Stimulated activated CD8-positive, alpha-beta memory T cell treated with anti-CD3 and anti-CD28 coated beads, Interleukin-15, amount 100 ng/mL, for 24 hours (primary cell): ENCODE results near the gene CLECL1.
"Not testable (repeated sequence)": the region's sequence is repeated elsewhere in the genome, so short reads cannot be mapped to it uniquely, and the experiment has no call there.

ENCODE experiments used
- DNase-seq: peaks from one replicate; pipeline ENCODE4 v3.0.0-alpha.2; 2020; ENCODE audit warnings: low read depth

The CLECL1 gene

DNA sequence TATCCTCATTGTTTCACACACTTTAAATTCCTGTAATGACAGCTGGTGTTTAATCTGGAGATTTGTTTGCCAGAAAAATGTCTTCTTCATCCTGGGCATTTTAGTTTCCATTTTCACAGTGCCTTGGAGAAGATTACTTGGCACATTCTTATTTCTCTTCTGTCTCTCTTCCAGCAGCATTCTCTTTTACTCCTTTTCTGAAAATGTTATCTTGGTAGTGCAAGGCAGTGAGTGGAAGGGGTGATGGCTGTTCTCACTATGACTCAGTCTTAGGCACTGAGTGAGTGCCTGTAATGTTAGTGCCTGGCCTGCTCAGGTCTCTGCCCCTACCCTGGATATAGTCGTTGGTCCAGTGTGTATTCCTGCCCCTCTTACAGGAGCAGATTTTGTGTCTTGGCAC is 13.1 kb downstream of the CLECL1 start:
- DNase-seq, result no peak

DNA sequence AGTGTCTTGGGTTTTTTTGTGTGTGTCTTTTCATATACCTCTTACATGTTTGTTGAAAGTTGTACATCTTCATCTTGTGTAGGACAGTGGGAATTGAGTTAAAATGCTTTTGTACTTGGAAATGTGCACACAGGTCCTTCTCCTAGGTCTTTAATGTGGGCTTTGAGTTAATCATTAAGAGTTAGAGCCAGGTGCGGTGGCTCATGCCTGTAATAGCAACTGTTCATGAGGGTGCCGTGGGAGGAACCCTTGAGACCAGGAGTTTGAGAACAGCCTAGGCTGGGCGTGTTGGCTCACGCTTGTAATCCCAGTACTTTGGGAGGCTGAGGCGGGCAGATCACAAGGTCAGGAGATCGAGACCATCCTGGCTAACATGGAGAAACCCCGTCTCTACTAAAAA is 13.9 kb downstream of the CLECL1 start:
- no peak for DNase-seq

DNA sequence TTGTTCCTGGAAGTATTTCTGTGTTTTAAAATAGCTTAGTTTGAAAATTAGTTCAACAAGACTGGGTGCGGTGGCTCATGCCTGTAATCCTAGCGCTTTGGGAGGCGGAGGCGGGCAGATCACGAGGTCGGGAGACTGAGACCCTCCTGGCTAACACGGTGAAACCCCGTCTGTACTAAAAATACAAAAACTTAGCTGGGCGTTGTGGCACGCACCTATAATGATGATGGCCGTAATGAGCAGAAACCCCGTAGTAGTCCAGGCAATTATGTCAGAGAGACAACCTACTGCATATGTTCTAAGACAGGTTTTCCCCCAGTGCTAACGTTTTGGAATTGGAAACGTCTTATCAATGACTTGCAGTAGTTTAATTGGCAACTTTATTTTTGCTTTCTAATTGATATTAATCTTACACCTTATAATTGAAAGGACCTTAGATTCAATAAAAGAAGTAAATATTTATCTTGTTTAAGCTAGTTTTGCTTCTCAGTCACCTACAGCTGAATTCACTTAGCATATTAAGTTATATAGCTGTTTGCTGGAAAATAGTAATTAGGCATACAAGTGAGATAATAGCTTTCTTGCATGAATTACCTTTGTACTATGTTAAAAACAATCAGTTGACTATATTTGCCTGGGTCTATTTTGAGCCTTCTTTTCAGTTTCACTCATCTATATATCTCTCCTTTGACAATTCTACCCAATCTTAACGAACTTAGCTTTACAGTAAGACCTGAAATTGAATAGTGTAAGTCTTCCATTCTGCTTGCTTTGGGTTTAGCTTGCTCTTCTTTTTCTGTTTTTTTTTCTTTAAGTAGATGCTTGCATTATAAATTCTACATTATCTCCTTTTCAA is 15.6 kb downstream of the CLECL1 start:
- DNase-seq, result no peak

DNA sequence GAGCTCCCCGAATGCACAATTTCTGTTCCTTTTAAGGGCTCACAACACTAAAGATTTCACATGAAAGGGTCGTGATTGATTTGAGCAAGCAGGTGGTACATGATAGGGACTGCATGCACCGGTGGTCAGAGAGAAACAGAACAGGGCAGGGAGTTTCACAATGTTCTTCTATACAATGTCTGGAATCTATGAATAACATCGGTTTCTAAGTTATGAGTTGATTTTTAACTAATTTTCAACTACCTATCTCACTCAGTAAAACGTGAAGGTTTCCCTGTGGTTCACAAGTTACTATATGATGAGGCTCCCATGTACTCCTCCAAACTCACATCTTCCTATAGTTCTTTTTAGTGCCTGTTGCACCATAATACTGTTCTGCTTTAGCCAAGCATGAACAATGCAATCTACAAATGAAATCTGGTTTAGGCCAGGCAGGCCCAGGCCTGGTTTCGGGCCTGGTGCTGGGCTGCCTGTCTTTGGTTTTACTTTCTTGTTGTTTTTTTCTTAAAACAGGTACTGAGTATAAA is 19.8 kb downstream of the CLECL1 start:
- DNase-seq, result not testable (repeated sequence)

DNA sequence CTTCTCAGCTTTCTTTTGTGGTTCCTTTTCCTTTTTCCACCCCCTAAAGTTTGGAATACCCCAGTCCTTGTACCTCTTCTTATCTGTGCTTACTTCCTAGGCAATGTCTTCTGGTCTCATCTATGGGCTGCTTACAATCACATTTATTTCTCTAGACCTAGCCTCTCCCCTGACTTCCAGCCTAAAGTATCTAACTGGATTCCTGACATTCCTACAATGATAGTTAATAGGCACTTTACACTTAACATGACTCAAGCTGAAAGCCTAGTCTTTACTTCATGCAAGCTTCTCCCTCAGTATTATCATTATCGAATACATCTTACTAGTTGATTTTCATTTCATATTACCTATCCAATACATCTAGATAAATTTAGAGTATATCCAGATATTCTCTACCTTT is 21.2 kb downstream of the CLECL1 start:
- DNase-seq, result no peak

DNA sequence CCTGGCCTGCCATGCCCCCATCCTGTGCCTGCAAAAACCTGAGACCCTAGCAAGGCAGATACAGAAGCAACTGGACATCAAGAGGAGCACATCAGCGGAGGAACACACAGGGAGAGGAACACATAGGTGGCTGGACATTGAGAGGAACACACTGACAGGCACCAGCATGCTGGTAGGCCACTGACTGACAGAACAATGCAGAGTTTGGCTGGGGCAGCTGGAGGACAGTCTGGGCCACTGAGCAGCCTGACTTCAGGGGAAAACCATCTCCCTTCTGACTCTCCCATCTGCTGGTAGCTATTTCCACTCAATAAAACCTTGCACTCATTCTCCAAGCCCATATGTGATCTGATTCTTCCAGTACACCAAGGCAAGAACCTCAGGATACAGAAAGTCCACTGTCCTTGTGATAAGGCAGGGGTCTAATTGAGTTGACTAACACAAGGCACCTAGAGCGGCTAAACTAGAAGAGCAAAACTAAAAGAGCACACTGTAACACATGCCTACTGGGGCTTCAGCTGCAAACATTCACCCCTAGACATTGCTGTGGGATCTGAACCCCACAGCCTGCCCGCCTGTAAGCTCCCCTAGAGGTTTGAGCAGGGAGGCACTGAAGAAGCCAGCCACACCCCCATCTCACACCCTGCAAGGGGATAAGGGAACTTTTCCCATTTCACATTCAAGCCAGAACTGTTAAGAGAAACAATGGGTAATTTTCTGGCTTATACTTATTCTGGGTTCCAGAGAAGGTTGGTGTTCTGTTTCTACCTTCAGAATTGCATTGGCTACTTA is 22.1 kb downstream of the CLECL1 start:
- no peak for DNase-seq

DNA sequence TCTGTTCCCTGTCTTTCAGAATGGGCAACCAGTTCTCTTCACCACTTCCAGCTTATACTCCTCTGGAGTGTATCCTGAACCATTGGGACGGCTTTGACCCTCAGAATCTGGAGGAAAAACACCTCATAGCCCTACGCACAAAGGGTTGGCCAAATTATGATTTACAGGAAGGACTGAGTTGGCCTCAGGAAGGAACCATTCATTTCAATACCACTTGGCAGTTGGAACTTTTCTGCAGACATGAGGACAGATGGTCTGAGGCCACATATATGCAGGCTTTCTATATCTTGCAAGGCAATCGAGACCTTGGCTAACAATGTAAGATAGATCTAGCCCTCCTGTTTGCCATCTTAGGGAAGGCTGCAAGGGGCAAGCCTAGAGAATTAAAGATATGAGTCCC is 24.0 kb downstream of the CLECL1 start:
- no peak for DNase-seq

DNA sequence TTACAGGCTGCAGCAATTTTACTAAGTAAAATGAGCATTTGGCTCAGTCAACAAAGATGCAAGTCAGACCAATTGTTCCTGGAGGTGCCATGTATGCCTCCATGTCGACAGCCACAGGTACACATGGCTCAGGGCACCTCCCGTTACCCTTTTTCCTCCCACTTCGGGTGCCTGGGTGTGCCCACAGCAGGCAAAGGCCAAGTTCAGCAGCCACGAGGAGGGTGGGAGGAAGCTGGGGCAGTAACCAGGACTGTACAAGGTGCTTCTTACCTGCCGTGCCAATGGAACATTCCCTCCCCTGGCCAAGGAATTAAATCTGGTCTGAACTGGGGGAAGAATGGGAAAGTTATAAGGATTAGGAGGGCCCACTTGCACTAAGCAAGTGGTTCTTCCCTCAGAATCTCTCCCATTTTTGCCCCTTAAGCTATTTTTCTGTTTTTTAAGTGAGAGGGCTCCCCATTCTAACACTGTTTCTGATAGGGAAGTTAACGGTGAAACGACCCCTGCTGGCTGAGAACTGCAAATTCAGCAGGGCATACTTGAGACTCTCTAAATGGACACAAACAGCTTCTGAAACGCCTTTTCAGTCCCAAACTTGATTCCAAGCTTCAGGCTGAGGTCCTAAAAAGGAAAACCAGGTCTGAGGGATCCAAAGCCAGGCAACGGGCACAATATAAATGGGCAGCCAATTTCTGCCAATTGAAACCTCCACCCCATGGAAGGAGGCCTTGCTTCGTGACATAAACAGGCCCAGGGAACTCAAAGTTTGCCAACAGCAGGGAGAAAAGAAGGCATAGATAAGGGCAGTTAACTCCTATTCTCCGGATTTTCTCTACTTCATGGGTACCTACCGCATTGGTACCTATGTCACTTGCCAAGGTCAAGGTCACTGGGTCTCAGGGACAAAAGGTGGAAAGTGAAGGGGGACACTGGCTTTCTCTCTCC is 24.8 kb downstream of the CLECL1 start:
- no peak for DNase-seq

DNA sequence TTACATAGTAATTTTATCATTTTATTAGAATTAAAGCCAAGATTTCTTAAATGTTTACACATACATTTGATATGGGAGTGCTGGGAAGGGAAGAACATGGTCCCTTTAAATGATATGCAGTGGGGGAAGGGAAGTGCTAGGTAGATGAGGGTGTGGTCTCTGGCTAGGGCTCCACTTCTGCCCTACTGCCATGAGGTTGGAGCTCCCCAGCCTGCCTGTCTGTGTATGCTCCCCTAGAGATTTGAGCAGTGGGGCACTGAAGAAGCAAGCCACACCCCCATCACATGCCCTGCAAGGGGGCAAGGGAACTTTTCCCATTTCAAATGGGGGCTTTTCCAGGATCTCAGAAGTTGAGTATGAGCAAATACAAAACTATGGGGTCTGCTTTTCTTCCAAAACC is 25.5 kb downstream of the CLECL1 start:
- no peak for DNase-seq

DNA sequence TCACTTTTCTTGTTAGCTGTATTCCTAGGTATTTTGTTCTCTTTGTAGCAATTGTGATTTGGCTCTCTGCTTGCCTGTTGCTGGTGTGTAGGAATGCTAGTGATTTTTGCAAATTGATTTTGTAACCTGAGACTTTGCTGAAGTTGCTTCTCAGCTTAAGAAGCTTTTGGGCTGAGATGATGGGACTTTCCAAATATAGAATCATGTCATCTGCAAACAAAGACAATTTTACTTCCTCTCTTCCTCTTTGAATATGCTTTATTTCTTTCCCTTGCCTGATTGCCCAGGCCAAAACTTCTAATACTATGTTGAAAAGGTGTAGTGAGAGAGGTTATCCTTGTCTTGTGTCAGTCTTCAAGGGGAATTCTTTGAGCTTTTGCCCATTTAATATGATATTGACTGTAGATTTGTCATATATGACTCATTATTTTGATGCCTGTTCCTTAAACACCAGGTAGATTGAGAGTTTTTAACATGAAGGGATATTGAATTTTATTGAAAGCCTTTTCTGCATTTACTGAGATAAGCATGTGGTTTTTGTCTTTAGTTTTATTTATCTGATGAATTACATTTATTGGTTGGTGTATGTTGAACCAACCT is 26.7 kb downstream of the CLECL1 start:
- DNase-seq, result no peak

DNA sequence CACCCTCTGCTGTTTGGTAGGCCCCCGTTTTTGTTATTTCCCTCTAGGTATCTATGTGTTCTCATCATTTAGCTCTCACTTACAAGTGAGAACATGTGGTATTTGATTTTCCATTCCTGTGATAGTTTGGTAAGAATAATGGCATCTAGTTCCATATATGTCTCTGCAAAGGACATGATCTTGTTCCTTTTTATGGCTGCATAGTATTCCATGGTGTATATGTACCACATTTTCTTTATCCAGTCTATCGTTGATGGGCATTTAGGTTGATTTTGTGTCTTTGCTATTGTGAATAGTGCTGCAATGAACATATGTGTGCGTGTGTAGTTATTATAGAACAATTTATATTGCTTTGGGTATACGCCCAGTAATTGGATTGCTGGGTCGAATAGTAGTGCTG is 28.3 kb downstream of the CLECL1 start:
- DNase-seq, result not testable (repeated sequence)

DNA sequence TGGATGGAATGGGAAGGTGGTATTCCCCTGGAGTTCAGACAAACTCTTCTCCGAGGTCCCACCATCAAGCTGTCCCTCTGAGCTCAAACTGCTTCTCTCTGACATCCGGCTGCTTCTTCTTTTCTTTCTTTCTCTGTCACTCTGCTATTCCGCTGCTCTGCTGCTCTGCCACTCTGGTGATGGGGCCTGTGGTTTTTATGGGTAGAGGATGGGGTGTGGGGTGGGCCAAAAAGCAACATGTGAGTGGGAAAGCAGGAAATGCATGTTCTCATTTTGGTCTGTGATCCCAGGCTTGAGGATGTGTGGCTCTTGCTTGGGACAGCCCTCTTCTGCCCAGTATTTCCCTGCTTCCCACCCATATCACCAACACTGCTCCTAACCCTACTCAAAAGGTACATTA is 30.6 kb downstream of the CLECL1 start:
- no peak for DNase-seq

DNA sequence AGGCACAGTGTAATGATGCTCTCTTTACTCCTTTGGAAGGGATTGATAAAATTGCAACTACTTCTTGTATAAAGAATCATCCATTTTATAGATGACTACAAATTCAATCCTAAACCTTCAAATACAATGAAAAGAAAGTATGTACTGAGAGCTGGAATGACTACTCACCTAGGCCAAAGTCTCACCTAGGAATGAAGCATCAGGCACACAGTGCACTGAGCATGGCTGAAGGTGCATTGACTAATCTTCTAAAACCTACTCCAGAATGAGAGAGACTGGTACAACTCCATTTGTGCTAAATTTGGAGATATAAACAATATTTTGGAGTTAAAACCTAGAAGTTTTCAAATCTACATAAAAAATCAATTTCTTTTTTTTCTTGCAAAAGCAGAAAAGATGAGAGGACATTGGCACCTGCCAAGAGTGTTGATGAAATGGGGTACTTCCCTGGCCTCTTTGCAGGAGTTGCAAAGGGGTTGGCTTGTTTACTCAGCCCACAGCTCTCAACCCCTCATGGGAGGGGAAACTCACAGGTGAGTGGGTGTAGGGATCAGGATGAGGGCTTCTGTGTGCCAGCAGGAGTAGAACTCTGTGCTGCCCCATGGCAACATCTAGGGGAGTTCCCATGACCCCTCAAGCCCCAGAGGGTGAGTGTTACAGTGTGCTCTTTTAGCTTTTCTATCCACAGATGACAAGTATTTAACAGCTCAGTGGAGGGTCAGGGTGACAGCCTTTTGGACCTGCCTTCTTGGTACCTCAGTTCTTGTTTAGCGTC is 31.3 kb downstream of the CLECL1 start:
- no peak for DNase-seq

DNA sequence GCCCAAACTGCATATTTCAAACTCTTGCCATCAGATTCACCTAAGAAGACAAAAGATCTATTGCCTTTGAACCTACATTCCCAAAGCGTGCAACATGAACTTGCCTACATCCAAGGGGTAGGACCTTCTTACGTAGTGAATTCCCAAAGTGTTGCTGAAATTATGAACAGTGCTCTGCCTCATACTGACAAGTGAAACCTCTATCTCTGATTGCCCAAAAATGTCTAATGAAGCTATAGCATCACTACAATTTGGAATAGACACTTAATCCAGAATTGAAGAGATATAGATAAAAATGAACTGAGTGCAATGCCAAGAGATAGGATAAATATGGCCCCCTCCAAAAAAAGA is 32.3 kb downstream of the CLECL1 start:
- DNase-seq, result no peak

DNA sequence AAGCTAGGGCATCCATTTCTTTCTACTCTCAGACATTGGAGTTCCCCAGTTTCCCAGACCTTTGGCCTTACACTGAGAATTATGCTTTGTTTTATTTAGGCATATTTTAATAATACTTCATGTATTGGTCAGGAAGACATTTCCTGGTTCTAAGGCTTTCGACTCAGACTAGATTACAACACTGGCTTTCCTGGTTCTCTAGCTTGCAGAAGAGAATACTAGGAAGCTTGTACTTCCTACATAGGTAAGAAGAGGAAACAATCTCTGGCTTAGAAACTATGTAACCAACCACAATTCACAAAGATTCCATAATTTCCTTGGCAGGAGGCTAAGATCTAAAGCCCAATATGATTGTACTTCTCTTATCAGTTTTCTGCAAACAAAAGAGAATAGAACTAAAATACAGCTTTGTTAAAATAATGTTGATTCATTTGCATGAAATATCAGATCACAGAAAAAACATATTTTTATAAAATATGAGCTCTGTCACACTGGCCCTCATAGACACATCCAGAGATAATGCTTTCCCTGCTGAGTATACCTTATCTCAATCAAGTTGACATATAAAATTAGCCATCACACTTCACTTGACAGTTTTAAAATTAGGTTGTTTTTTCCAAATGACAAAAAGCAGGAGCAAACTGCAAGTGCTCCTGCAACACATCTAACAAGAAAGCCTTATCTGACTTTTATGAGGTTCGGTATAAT is 32.8 kb downstream of the CLECL1 start:
- DNase-seq, result no peak

DNA sequence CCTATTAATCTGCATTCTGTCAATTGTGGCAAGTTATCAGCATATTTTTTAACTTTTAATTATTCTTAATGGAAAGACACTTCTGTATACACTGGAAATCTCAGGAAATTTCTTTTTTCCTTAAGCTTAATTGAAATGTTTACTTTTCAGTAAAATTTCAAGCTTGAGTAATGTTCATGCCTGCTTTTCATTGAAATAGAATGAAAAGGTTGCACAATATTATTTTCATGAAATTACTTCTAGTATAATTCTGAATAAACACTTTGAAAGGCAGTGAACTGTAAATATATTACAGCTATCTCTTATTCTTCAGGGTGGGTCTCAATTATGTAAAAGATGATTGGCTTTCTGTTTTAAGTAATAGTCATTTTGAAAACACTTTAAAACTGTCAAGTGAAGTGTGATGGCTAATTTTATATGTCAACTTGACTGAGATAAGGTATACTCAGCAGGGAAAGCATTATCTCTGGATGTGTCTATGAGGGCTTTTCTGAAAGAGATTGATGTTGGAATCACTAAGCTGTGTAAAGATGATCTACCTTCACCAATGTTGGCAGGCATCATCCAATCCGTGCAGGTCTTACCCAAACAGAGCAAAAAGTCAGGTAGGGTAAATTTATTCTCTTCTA is 33.5 kb downstream of the CLECL1 start:
- DNase-seq, result no peak

DNA sequence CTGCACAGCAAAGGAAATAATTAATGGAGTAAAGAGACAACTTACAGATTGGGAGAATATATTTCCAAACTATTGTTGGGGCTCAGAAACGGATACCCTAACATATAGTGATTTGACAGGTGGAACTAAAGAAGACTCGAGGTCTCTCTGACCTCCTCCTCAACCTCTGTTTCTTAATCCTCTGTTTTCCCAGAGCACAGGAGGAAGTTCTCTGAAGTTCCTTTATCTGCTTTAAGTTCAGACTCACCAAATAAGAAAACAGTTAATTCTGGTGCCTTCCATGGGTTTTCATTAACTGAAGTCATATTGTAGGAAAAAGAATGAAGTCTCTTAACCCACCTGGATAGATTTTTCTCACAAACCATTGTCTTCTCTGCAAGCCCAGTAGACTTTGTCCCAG is 34.2 kb downstream of the CLECL1 start:
- no peak for DNase-seq

DNA sequence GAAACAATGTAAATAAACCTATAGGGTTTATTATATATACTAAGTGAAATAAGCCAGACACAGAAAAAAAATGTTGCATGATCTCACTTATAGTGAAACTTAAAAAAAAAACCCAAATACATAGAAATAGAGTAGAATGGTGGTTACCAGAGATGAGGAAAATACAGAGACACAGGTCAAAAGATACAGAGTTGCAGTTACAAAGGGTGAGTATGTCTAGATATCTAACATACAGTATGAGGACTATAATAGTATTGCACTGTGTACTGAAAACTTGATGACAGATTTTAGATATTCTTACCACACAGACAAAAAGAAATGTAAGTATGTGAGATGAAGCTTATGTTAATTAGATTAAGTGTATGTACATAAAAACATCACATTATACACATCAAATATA is 35.3 kb downstream of the CLECL1 start:
- DNase-seq, result no peak

DNA sequence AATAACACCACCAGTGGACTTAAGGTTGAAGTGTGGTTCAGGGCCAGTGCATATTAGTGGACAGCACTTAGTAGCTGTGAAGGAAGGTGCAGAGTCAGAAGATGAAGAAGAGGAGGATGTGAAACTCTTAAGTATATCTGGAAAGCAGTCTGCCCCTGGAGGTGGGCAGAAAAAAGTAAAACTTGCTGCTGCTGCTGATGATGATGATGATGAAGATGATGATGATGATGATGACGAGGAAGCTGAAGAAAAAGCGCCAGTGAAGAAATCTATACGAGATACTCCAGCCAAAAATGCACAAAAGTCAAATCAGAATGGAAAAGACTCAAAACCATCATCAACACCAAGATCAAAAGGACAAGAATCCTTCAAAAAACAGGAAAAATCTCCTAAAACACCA is 37.2 kb downstream of the CLECL1 start:
- DNase-seq, result not testable (repeated sequence)

DNA sequence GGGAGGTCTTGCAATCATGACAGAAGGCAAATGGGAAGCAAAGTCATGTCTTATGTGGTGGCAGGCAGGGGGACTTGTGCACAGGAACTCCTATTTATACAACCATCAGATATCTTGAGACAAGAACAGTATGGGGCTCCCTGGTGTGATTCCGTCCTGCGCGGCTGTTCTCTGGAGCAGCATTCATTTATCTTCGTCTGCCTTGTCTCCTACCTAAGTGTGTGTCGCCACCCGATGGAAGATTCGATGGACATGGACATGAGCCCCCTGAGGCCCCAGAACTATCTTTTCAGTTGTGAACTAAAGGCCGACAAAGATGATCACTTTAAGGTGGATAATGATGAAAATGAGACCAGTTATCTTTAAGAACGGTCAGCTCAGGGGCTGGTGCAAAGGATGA is 37.7 kb downstream of the CLECL1 start:
- not testable (repeated sequence) for DNase-seq
